GM18499 (cell line): Measurements from ENCODE around the gene COL5A2.

Experiments used
- ATAC-seq: cut with Tn5 transposase; IDR thresholded peaks from one replicate; pipeline ENCODE4 v1.9.1; 2021; ENCODE audit warnings: moderate number of reproducible peaks; ENCODE audit not compliant: insufficient read depth, unreplicated experiment

COL5A2 gene

DNA sequence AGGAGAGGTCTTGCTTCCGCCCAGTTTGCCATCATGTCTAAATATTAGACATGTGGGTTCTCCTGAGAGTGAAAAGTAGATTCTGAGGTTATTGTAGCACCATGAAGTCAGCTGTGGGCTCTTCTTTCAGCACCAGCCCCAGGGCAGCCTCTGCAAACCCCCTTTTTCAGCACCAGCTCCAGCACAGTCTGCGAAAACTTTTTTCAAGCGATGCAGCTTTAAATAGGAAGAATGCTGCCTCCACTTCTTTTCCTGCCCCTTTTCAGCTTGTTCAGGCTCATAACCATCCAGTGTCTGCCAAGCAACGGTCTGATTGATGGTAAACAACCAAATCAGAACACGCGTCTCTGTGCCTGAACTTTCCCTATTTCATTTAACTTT is at the start of gene COL5A2:
Gene COL5A2 (minus strand): TSS at position 192 of the 381 bp plus-strand sequence. CDS start 157 bp downstream, at position 35.
- ATAC-seq: no peak

DNA sequence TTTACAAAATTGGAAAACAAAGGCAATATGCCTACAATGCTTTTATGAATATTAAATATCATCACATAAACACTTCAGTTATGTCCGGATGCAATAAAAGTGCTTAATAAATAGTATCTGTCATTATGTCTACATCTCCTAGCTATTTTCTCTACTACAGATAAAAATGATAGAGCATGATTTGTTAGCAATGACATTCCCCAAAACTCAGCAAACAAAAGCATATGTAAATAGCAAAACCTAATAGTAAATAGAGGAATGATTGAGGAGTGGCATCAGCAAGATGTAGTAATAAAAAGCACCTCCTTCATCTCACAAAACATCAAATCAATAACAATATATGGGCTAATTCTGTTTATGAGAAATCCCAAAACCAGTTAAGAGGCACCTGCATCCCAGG is 46.5 kb upstream of the COL5A2 start:
- no peak for ATAC-seq

DNA sequence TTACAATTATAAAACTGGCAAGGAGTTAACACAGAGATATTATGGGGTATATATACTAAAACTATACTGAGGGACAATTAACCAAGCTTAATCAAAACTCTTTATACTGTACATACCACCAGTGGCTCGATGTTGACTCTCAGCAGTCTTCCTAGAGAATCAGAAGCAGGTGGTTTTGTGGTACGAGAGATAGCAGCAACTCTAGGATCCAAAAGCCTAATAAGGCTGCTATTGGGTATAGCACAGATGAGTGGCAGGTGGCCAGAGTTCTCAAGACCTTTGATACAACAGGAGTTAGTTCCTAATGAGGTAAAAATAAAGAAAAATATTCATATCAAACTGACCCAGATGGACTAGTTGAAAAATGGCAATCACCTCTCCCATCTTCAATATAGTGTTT is 45.5 kb upstream of the COL5A2 start:
- no peak for ATAC-seq

DNA sequence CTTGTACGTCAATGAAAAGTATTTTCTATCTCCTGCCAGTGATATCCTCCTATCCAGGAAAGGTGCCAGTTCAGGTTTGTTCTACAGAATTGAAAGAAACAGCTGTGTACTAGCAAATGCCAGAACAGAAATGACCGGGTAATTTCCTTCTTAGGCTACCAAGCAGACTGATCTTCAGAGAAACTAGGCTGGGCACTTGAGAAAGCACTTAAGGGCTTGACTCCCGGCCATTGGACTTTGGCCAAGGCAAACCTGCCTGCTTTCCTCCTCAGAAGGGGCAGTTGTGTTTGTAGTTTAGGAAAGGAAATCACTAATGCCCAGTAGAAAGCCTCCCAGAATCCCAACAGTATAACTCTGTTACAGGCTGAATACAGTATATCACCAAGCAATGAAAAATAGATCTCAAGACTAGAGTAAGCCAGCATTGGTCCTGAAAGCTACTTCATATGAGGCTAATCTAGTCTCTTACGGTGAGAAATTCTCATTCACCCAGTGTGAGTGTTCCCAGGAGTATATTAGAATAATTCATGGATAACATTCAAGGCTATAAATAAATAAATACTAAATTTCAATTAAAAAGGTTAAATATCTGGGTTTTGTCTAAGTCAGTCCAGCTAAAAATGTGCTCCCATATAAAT is 43.0 kb upstream of the COL5A2 start:
- no peak for ATAC-seq

DNA sequence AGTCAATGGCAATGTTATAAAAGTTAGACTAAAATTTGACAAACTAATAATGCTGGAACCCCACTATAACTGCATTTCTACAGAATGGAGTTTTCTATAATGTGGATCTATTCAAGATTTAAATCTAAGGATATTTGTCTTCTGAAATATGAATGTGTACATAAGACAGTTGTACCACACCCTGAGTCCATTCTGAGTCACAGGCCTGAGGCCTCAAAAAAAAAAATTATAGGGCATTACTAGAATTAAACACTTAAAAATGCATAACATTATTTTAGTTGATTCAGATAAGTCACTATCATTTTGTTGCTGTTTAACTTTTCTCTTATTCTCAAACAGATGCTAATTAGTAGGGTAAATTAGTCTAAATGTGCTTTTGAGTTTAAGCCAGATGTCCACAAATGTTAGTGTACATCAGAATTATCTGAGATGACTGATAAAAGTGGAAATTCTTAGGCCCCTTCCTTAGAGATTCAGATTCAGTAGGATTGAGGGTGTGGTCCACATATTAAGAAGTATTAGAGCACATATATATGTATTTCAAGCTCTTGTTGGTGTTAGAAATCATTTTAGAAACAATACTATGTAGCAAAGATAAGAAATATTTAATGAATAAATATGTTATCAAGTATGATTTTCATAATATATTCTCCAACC is 42.4 kb upstream of the COL5A2 start:
- no peak for ATAC-seq

DNA sequence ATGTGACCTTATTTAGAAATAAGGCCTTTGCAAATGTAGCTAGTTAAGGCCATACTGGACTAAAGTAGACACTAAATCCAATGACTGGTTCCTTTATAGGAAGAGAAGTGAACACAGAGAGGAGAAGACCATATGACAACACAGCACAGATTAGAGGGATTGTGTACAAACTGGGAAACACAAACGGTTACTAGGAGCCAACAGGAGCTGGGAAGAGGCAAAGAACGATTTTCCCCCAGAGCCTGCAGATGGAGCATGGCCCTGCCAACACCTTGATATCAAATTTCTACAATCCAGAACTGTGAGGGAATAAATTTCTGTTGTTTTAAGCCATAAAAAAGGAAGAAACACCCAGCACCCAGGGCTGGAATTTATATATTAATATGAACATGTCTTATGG is 38.7 kb upstream of the COL5A2 start:
- ATAC-seq: no peak

DNA sequence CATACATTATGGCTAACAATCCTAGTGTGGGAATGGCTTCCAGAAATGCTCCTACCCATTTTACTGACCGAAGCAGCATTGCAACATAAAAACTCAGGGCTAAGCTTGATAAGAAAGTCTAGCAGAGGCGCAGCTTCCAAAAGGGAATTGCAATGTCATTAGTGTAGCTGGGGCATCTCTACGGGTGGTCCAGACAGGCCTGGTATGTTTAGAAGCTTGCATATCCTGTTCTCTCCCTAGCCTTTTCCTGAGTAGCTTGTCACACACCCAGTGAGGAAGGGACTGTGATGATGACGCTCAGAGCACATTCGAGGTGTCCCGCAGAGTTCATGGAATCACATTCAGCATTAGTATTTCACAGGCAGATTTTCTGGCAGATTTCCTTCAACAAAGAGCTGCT is 38.0 kb upstream of the COL5A2 start:
- ATAC-seq: no peak

DNA sequence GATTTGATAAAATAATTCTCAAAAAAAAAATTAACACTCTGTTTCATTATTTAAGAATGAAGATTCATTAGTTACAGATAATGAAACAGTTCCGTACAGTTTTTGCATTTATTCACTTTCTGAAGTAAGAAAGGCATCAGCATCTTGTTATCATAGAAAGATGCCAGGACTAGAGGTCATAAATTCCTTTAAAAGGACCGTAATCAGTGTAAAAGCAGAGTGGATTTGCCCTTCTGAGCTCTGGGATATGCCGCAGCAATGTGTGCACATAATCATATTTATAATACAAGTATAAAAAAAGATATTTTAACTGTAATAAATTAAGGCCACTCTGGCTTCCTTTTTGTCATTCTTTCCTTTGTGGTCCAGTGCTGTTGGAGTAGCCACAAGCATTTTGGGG is 37.5 kb upstream of the COL5A2 start:
- no peak for ATAC-seq

DNA sequence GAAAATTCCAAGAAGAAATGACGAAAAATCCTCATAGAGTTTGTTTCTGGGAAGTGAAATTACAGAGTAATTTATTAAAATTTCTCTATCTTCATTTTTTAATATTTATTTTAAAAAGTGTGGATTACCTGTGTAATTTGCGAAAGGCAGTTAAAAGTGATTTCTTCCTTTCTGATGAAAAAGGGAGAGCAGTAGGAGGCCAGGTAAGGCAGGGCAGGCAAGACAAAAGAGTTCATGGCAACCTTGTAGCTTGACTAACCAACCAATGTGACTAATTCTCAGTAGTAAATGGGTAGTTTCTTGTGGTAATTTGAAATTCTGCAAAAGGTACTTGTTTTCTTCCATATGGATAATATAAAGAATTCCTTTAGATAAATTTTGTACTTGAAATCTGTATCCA is 34.9 kb upstream of the COL5A2 start:
- no peak for ATAC-seq

DNA sequence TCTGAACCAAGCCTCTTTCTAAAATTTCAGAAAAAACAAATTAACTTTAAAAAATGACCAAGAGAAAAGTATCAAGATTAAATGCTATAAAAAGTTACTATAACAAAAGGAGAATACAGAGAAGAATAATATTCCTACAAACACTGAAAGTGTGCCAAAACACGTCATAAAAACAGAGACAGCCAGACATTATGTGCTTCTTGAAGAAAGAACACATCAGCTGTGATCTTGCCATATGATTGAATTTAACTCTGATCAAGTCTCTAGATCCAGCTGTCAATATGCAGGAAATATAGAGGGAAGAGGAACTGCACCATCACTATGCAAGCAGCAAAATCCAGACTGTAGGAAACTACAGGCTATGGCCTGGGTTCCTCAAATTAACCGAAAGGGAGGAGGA is 33.7 kb upstream of the COL5A2 start:
- no peak for ATAC-seq

DNA sequence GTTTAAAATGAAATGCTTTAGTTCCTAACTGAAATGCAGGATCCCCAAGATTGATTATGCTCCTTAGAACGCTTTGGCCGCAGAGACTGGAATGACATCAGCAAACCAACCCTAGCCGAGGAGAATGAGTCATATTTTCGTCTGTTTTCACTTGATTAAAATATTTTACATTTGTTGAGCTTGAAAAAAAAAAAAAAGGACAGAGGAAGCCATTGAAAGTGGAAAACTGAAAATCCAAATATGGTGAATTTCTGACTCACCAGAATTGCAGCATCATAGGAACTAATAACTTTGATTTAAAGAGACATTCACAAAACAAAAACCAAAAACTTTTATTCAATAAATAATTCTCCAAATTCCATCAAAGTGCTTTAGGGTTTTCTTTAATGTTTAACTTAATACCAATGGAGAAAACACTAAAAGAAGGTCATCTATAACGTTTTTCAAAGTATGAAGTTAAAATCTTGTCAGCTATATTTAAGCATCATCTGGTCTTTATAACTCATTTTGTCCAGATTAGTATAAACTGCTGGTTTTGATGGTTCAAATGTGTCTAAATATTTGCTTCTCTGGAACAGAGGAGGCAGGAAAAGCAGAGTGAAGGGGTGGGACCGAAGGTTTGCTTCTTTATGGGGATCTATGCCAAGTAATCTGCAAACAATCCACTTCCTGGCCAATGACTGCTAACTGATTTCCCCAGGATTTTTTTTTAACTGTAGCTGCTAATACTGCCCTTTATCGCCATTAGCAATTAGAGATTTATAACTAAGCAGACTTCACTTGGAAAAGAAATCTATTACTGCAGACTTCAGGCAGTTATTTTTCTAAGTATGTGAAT is 30.9 kb upstream of the COL5A2 start:
- ATAC-seq: no peak

DNA sequence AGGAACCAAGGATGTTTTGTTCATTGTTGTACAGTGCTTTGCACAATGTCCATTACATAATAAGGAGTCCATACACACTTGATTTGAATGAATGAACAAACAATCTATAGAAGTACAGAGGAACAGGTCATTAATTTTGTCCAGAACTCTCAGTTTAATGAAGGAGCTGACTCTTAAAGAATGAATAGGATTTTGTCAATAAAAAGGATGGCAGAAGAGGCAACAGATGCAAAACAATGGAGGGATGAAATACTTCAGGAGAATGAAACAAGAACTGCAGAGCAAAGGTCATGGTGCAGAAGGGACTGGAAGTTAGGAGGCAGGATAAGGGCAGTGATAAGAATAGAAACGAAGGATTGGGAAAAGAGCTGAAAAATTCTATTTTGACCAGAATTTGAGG is 28.7 kb upstream of the COL5A2 start:
- ATAC-seq: no peak

DNA sequence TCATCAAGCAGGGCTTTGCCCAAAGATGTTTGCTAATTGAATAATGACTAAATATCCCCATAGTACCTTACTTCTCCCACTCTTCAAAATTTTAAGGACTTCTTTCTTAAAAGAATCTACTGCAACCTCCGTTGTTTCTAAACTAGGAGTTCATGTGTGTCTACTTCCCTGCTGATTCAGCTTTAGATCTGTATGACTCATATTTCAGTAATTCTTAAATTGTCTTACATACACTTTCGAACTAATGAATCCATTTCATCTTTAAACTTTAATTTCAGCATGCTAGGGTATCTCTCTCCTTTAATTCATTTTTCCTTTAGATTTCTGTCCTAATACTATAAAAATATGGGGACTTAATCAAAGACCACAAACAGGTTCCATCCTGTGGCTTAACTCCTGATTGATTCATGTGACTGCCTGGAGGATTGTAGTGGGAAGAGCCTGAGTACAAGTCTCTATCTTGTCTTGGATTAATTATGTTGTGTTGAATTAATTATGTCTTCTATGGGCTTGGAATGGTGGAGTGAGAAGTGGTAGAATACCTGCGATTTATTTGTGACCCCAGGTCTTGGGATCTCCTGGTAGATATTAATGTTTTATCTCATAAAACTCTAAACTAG is 24.9 kb upstream of the COL5A2 start:
- no peak for ATAC-seq

DNA sequence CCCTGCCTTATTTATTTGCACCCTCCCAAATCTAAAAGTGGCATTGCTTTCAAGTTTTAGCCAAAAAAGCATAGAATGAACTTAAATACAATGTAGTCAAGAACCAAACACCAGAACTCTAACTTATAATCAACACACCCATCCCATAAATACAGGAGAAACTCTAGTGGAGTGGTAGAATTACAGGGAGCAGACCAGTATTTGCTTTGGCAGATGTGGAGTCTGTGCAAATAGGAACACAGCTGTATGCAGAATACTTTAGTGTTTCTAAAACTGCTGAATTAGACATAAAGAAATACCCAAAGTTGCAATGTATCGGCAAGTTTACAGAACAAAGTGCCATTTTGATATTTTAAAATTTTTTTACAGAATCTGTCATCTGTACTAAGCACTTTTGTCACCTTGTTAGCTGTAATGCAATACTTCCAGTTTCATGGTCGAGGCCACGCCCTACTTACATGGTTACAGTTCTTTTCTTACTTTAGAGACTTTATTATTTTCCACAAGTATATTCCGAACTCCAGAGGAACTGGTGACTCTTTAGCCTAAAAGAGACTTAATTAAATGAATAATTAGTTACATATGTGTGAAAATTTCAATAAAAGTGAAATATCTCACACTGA is 23.7 kb upstream of the COL5A2 start:
- ATAC-seq: no peak

DNA sequence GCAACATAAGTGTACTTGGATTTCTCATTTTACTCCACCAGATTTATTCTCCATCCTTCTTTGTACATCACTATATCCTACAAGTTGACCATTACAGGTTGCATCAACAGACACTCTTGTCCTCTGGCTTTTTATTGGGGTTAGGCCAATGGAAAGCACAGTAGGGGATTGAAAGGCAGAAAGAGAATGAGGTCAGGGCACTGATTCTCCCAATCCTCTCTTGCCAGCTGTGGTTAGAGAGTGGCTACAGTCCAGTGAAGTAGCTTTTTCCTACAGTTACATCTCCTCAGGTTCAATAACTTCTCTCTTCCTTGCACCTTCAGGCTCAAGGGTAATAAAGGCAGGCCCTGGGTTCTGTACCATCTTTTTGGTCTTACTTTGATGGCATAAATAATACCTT is 20.2 kb upstream of the COL5A2 start:
- no peak for ATAC-seq

DNA sequence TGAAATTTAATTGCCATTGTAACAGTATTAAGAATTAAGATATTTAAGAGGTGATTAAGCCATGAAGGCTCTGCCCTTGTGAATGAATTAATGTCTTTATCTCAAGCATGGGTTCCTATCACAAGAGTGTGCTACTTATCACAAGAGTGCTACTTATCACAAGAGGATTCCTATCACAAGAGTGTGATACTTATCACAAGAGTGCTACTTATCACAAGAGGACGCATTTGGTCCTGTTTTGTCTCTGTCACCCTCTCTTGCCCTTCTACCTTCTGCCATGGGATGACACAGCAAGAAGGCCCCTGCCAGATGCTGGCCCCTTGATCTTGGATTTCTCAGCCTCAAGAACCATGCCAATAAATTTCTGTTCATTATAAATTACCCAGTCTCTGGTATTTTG is 13.2 kb upstream of the COL5A2 start:
- ATAC-seq: no peak

DNA sequence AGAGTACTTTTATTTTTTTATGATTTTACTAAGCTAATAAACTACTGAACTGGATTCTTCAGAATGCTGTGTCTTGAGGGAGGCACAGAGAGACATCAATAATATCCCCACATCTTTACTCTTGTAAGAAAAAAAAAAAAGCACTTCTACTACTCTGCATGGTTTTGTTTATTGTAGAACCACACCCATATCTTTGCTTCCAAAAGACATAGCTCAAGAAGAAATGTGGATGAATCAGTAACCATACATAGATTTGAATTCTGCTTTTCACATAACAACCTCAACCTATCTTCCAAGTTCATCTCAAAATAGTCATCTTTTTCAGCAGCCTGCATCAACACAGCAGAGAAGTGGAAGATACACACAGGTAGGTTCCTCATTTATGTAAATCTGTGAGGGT is 12.2 kb upstream of the COL5A2 start:
- no peak for ATAC-seq

DNA sequence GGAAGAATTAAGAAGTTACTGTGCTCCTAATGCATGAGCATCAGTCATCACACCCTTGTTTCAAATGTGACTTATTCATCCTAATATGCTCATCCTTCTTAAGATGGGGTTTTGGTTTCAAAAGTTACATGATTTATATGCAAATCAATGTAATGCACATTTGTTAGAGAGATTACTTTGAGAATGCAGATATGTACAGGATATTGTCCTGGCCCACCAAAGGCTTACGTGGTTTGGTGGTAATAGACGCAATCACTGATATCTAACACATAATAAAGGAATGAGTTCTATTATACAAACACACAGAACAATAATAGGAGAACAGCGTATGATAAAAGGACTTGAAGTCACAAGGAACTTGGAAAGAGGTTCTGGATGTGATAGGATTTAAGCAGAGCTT is 11.1 kb upstream of the COL5A2 start:
- ATAC-seq: no peak

DNA sequence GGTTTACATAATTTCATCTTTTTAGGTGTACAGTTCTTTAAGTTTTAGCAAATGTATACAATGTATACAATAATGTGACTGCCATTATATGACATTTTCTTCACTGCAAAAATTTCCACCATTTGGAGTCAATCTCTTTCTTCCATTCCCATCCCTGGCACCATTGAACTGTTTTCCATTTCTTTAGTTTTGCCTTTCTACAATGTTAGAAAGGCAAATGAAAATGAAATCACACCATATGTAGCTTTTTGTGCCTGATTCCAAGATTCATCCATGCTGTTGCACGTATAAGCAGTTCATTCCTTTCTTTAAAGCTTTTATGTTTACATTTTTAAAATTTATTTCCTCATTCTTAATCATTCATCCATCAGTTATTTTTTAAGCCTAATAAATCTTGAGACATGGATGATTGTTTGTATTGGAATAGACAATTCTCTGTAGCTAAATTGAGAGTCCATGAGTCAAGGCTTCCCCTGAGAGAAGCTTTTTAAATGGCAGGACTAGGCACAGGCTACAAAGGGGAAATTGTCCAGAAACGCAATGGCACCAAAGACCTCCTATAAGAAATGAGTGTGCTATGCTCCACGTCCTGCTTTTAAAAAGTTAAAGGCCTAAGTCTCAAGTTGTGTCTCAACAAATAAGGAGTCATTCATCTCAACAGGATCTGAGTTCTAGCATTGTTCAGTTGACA is 8.7 kb upstream of the COL5A2 start:
- no peak for ATAC-seq

DNA sequence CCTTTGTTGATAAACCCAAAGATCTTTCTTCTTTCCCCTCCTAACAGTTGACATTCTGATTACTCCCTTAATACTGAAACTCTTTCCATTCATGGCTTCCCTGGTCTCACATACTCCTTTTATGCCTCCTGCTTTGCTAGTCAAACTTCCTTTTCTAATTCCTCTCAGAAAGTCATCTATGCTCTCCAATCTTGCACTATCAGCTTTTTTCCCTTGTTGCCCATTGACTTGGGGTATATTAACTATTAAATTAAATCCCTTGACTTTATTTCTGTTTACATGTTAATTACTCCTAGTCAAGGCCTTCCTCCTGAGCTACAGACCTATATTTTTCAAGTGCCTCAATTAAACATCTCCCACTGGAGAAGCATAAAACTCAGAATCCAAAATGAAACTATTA is 3.6 kb upstream of the COL5A2 start:
- ATAC-seq: no peak
